H9 (cell line): ENCODE measurements around the gene FUZ. TPM values are rescaled to one million over a fixed set of nuclear protein-coding genes. Genes with fewer than 3 reads are reported as not detected.

Experiments
- DNase-seq: peaks from one replicate; pipeline ENCODE4 v3.0.0-alpha.2; 2017
- H2AFZ ChIP-seq: one replicate; pipeline ENCODE4 v1.6.1; 2013; ENCODE audit warnings: mild to moderate bottlenecking, low read length, control low read depth, moderate library complexity
- H2AK5ac ChIP-seq: 2 replicates; pipeline ENCODE4 v1.6.1; 2013; ENCODE audit warnings: low read length, control low read depth, mixed read lengths; ENCODE audit not compliant: insufficient read length
- H2BK120ac ChIP-seq: one replicate; pipeline ENCODE4 v1.6.1; 2013; ENCODE audit warnings: low read depth, mild to moderate bottlenecking, low read length, control low read depth, inconsistent platforms; ENCODE audit not compliant: poor library complexity, severe bottlenecking
- H2BK12ac ChIP-seq: 2 replicates; pipeline ENCODE4 v1.6.1; 2013; ENCODE audit warnings: low read length, control low read depth, mixed read lengths, low read depth; ENCODE audit not compliant: insufficient read length
- H2BK15ac ChIP-seq: 2 replicates; pipeline ENCODE4 v1.6.1; 2013; ENCODE audit warnings: low read depth, low read length, control low read depth
- H2BK20ac ChIP-seq: one replicate; pipeline ENCODE4 v1.6.1; 2013; ENCODE audit warnings: low read depth, mild to moderate bottlenecking, low read length, control low read depth, inconsistent platforms; ENCODE audit not compliant: poor library complexity, severe bottlenecking
- H2BK5ac ChIP-seq: 2 replicates; pipeline ENCODE4 v1.6.1; 2013; ENCODE audit warnings: low read length, control low read depth, mixed read lengths; ENCODE audit not compliant: insufficient read length
- H3K14ac ChIP-seq: 2 replicates; pipeline ENCODE4 v1.6.1; 2013; ENCODE audit warnings: low read length, control low read depth; ENCODE audit not compliant: insufficient read depth
- H3K18ac ChIP-seq: 2 replicates; pipeline ENCODE4 v1.6.1; 2013; ENCODE audit warnings: low read depth, mild to moderate bottlenecking, mixed read lengths, low read length, control low read depth; ENCODE audit not compliant: insufficient read length
- H3K23ac ChIP-seq: 2 replicates; pipeline ENCODE4 v1.6.1; 2013; ENCODE audit warnings: low read length, control low read depth, mixed read lengths, low read depth; ENCODE audit not compliant: insufficient read length
- H3K23me2 ChIP-seq: 2 replicates; pipeline ENCODE4 v1.6.1; 2013; ENCODE audit warnings: low read depth, mild to moderate bottlenecking, mixed read lengths, low read length, control low read depth; ENCODE audit not compliant: insufficient read length, poor library complexity, severe bottlenecking
- H3K27ac ChIP-seq: 2 replicates; pipeline ENCODE4 v1.5.1; 2013; ENCODE audit warnings: low read length, control low read depth, mixed read lengths, low read depth; ENCODE audit not compliant: insufficient read length
- H3K27me3 ChIP-seq: 2 replicates; pipeline ENCODE4 v1.6.1; 2013; ENCODE audit warnings: low read length, control low read depth, inconsistent platforms; ENCODE audit not compliant: insufficient read depth
- H3K4ac ChIP-seq: 2 replicates; pipeline ENCODE4 v1.6.1; 2013; ENCODE audit warnings: low read depth, mild to moderate bottlenecking, control low read depth, inconsistent platforms, low read length, moderate library complexity
- H3K4me1 ChIP-seq: 2 replicates; pipeline ENCODE4 v1.6.1; 2013; ENCODE audit warnings: low read length, control low read depth, inconsistent platforms; ENCODE audit not compliant: insufficient read depth
- H3K4me2 ChIP-seq: 2 replicates; pipeline ENCODE4 v1.6.1; 2013; ENCODE audit warnings: low read length, control low read depth, mixed read lengths; ENCODE audit not compliant: insufficient read length, insufficient read depth
- H3K56ac ChIP-seq: 2 replicates; pipeline ENCODE4 v1.6.1; 2013; ENCODE audit warnings: low read depth, mild to moderate bottlenecking, mixed read lengths, low read length, control low read depth; ENCODE audit not compliant: insufficient read length
- H3K79me1 ChIP-seq: 2 replicates; pipeline ENCODE4 v1.6.1; 2013; ENCODE audit warnings: low read depth, mild to moderate bottlenecking, moderate library complexity, low read length, control low read depth, inconsistent platforms; ENCODE audit not compliant: insufficient read depth, poor library complexity, severe bottlenecking
- H3K79me2 ChIP-seq: 2 replicates; pipeline ENCODE4 v1.6.1; 2013; ENCODE audit warnings: low read length, control low read depth, inconsistent platforms; ENCODE audit not compliant: insufficient read depth
- H3K9ac ChIP-seq: 2 replicates; pipeline ENCODE4 v1.6.1; 2013; ENCODE audit warnings: low read length, control low read depth, mixed read lengths; ENCODE audit not compliant: insufficient read length; ENCODE audit errors: extremely low read depth
- H3K9me3 ChIP-seq: one replicate; pipeline ENCODE4 v1.6.1; 2013; ENCODE audit warnings: low read depth, low read length, inconsistent platforms; ENCODE audit not compliant: control insufficient read depth
- H3T11ph ChIP-seq: one replicate; pipeline ENCODE4 v1.6.1; 2013; ENCODE audit warnings: mild to moderate bottlenecking, low read length, control low read depth, inconsistent platforms
- H4K20me1 ChIP-seq: one replicate; pipeline ENCODE4 v1.6.1; 2013; ENCODE audit not compliant: control insufficient read depth, insufficient read length, insufficient read depth
- H4K5ac ChIP-seq: 2 replicates; pipeline ENCODE4 v1.6.1; 2013; ENCODE audit warnings: low read depth, mild to moderate bottlenecking, mixed read lengths, low read length, control low read depth; ENCODE audit not compliant: insufficient read length
- H4K8ac ChIP-seq: replicated peaks from 2 replicates; pipeline ENCODE4 v1.6.1; 2013; ENCODE audit warnings: low read length, control low read depth, mixed read lengths, low read depth; ENCODE audit not compliant: insufficient read length
- H4K91ac ChIP-seq: 2 replicates; pipeline ENCODE4 v1.6.1; 2013; ENCODE audit warnings: low read depth, mild to moderate bottlenecking, moderate library complexity, mixed read lengths, low read length, control low read depth; ENCODE audit not compliant: insufficient read length
- H3K27ac Mint-ChIP-seq, 3 experiments: 2 replicates in 2 of 3; 3 replicates in 1 of 3; pipeline ENCODE4 v1.8.0; 2020 to 2021; ENCODE audit warnings: mixed read lengths in 3 of 3, mild to moderate bottlenecking in 1 of 3, moderate library complexity in 1 of 3
- H3K27me3 Mint-ChIP-seq: 2 replicates; pipeline ENCODE4 v1.8.0; 2021; ENCODE audit warnings: low read depth, mild to moderate bottlenecking, moderate library complexity, mixed read lengths
- H3K36me3 Mint-ChIP-seq, 3 experiments: 2 replicates in 2 of 3; 3 replicates in 1 of 3; pipeline ENCODE4 v1.8.0; 2020 to 2021; ENCODE audit warnings: low read depth in 3 of 3, mixed read lengths in 3 of 3; ENCODE audit not compliant: insufficient read depth in 1 of 3
- H3K4me1 Mint-ChIP-seq, 2 experiments: 2 replicates each; pipeline ENCODE4 v1.8.0; 2020; ENCODE audit warnings: mixed read lengths in 2 of 2
- H3K4me3 Mint-ChIP-seq, 2 experiments: 2 replicates in 1 of 2; 3 replicates in 1 of 2; pipeline ENCODE4 v1.8.0; 2020 to 2021; ENCODE audit warnings: mild to moderate bottlenecking in 2 of 2, mixed read lengths in 2 of 2, moderate library complexity in 1 of 2
- H3K9me3 Mint-ChIP-seq, 2 experiments: 2 replicates in 1 of 2; 3 replicates in 1 of 2; pipeline ENCODE4 v1.8.0; 2020; ENCODE audit warnings: mild to moderate bottlenecking in 2 of 2, mixed read lengths in 2 of 2, moderate library complexity in 1 of 2
- WGBS: extraction: QIAGEN DNeasy Blood & Tissue Kit; methylation state at CpG from one replicate; pipeline ENCODE4 v1.1.7; 2013; ENCODE audit warnings: missing lambda C conversion rate, low lambda C conversion rate, mixed read lengths; ENCODE audit not compliant: insufficient read length; ENCODE audit errors: extremely low coverage; 5-methylcytosine and 5-hydroxymethylcytosine counted together
- total RNA-seq: library from RNA; stranded (reverse); gene quantifications from 2 replicates; pipeline ENCODE4 v1.2.1, GENCODE V29; 2021
- TF ChIP-seq, protein P1 (sequence below): fragments of 200-600 bp; sonication (generic); conservative IDR thresholded peaks from 3 replicates; pipeline ENCODE4 v1.8.0; 2021; ENCODE audit warnings: antibody characterized with exemption, mild to moderate bottlenecking

FUZ gene
- total RNA-seq, 1 experiment from 2014 or later = 25.1 TPM

- DNase-seq = no peak
- Histone ChIP-seq H3K23me2 (no peaks in the 10 kb centered on the region), H3K4me1 (no peaks in the 10 kb centered on the region), H3K27me3 (no peaks in the 10 kb centered on the region), H2BK15ac (no peak overlapping the region), H4K91ac (no peak overlapping the region), H4K20me1 (no peaks in the 10 kb centered on the region), H2BK120ac (no peak overlapping the region), H3K79me2 (peaks cover 3% of the 10 kb centered on the region; the same call in 1 of the 2 replicates), H3K79me1 (peaks cover 3% of the 10 kb centered on the region), H2BK20ac (no peak overlapping the region), H2BK12ac (no peak overlapping the region), H3K27ac (no peak overlapping the region), H2AFZ (no peak overlapping the region), H2BK5ac (no peak overlapping the region), H3K4ac (no peak overlapping the region), H4K8ac (no peak overlapping the region), H3K23ac (no peak overlapping the region), H4K5ac (no peak overlapping the region), H3K18ac (no peak overlapping the region), H3K4me2 (no peak overlapping the region), H3K9ac (no peak overlapping the region), H3T11ph (no peak overlapping the region), H3K9me3 (no peaks in the 10 kb centered on the region), H3K14ac (no peak overlapping the region), H3K56ac (no peak overlapping the region), H2AK5ac (no peak overlapping the region)
- H3K4me3 Mint-ChIP-seq = no peak overlapping the region; a peak in 1 of 5 replicates
- TF ChIP-seq, protein P1, sequence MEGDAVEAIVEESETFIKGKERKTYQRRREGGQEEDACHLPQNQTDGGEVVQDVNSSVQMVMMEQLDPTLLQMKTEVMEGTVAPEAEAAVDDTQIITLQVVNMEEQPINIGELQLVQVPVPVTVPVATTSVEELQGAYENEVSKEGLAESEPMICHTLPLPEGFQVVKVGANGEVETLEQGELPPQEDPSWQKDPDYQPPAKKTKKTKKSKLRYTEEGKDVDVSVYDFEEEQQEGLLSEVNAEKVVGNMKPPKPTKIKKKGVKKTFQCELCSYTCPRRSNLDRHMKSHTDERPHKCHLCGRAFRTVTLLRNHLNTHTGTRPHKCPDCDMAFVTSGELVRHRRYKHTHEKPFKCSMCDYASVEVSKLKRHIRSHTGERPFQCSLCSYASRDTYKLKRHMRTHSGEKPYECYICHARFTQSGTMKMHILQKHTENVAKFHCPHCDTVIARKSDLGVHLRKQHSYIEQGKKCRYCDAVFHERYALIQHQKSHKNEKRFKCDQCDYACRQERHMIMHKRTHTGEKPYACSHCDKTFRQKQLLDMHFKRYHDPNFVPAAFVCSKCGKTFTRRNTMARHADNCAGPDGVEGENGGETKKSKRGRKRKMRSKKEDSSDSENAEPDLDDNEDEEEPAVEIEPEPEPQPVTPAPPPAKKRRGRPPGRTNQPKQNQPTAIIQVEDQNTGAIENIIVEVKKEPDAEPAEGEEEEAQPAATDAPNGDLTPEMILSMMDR = no peak
- no peaks in the 10 kb centered on the region for H3K9me3 Mint-ChIP-seq
- peaks cover 20 to 34% (median 30%) of the 10 kb centered on the region in 3 experiments for H3K36me3 Mint-ChIP-seq
- peak overlapping the region; percentile 63 to 92 (median 78); a peak in 6 of 7 replicates for H3K27ac Mint-ChIP-seq
- no peaks in the 10 kb centered on the region for H3K27me3 Mint-ChIP-seq
- peaks cover 7 to 10% of the 10 kb centered on the region in 2 experiments; a peak in 3 of 4 replicates for H3K4me1 Mint-ChIP-seq
- WGBS = no CpG with 5 or more reads among the region's 7 CpGs
These were observed 31.7 kb downstream of the FUZ start for GRCh38 chr19:49781394-49781793.
